Stimulated activated CD4-positive, alpha-beta T cell treated with anti-CD3 and anti-CD28 coated beads, Interleukin-2, amount 100 ng/mL, for 24 hours (primary cell): ENCODE data around the gene PRR12.

Experiments used
- DNase-seq, 2 donors: peaks; one replicate each; pipeline ENCODE4 v3.0.0-alpha.2; 2020

The PRR12 gene

DNA sequence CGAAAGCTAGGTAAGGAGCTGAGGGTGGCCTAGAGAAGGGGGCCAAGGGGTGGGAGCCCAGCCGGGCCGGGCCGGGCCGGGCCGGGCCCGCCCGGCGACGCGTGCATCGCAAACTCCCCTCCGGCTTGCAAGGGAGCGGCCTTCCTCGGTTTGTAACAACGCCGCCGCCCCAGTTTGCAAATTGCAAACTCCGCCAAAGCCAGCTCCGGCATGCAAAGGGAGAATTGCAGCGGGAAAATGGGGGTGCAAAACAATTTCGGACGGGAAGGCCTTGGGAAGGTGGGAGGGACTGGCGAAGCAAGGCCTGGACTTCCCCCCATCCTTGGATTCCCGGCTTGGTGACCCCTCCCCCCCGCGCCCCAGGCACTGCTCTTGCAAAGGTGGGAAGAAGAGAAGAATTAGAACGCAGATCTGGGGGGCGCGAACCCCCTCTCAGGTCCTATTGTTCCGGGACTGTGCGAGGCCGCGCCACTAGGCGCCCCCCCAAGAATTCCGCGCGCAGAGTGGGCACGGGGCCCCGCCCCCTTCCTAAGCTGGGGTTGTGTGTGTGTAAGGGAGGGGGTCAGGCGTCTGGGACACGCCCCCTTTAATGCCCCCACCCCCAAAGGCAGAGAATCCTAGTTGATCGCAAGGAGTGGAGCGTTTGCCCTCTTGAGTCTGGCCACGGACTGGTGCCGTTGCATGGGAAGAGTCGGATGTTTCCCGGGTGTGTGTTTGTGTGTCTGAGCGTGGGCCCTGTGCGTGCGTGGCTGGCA is 926 bp downstream of the PRR12 start:
- peak; percentile 55 to 58 for DNase-seq

DNA sequence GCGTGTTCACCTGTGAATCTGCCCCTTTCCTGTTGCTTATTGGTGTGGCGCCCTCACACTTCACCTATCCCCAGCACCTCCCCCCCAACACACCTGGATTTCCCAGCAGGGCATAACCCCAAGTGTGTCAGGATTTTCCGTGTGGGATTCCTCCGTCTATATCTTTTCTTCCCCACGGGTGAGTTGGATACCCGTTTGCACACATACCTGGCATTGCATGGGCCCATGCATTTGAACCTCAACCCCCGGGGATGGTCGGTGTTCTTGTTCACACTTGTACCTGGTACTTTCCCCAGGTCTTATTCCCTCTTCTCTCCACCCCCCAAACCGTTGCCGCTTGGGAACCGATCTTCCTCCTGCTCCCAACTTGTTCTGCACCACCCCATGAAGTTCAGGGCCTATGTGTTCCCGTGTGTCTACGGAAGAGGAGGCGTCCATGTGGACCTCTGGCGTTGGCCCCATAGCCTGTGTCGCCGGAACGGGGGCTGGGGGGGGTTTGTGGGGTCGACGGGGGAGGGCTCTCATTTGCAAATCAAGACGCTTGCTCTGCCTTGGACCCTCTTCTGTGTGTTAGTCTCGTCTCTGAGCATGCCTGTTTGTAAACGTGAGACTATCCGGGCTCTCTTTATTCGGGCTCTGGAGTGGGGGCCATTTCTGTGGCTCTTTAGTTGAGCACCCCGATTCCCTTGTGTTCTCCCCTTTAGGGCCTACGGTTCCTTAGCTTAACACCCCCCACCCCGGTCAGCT is 1.7 kb downstream of the PRR12 start:
- DNase-seq, result peak; percentile 22 to 36

DNA sequence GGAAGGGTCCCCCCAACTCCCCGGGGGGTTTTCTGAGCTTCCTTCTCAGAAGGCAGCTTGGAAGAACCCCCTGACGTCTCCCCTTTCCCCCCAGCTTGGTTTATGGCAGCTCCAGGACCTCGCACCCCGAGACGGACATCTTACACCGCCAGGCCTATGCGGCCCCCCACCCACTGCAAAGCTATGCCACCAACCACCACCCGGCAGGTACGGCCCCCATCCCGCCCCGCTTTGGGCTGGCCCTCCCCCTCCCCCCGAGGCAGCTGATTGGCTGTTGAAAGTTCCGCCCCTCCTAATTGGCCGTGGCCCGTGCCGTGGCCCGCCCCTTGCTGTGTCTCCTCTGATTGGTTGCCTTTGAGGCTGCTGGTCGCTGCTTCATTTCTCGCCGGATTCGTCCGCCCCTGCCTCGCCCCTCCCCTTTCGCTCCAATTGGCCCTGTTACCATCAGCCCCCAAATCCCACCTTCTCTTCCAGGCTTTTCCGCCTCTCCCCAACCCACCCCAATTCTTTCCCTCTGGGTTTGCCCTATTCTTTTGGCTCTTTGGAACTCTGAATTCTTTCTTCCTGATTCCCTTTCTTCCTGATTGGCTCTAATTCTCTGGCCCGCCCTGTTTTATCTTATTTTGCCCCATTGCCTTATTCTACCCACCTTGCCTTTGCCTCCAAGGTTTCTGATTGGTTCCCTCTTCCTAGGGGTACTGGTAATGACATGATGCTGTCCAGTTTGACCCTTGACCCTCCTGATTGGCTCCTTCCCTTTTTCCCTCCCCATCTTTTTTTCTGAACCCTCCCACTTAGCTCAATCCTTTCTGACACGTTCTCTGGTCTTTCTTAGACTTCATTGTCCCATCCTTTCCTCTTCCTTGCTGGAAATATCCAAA is 2.5 kb downstream of the PRR12 start:
- DNase-seq, result peak; percentile 94 to 95

DNA sequence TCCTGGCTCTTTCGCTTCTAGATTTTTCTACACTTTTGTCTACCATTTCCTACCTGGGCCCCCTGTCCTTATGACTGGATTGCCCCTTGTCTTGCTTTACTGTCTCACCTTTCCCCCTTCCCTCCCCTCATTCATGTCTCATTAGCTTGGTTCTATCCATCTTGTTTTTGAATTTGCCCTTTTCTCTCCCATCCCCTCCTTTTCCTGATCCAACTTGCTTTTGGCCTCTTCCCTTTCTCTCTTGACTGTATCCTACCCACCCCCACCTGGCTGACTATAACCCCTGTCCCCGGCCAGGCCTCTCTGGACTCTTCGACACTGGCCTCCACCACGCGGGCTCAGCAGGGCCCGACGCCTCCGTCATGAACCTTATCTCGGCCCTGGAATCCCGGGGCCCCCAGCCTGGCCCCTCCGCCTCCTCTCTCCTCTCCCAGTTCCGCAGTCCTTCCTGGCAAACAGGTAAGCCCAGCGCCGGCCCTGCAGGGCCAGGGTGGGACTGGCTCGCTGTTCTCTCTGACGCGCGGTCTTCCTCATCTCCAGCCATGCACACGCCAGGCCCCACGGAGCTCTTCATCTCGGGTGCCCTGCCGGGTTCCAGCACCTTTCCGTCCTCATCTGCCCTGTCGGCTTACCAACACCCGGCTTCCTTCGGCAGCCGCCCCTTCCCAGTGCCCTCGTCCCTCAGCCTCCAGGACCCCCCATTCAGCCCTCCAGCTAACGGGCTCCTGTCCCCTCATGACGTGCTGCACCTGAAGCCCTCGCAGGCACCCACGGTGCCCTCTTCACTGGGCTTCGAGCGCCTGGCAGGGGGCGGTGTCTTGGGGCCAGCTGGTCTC is 3.4 kb downstream of the PRR12 start:
- DNase-seq, result no peak

DNA sequence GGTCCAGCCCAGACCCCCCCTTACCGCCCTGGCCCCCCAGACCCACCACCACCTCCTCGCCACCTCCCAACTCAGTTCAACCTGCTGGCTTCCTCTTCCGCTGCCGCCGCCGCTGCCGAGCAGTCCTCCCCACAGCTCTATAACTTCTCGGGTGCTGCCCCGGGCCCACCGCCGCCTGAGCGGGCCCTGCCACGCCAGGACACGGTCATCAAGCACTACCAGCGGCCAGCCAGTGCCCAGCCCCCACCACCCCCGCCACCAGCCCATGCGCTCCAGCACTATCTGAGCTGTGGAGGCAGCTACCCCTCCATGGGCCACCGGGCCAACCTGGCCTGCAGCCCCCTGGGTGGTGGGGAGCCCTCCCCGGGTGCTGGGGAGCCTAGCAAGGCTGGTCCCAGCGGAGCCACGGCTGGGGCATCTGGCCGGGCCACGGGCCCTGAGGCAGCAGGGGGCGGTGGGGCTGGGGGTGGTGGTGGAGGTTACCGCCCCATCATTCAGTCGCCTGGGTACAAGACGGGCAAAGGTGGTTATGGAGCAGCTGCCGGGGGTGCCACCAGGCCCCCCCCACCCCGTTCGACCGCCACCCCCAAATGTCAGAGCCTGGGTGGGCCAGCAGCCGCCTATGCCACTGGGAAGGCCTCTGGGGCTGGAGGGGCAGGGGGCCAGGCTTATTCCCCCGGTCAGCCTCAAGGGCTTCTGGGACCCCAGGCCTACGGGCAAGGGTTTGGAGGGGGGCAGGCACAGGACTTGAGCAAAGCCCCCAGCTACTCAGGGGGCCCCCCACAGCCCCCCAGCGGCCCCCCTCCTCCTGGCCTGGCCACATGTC is 4.2 kb downstream of the PRR12 start:
- no peak for DNase-seq

DNA sequence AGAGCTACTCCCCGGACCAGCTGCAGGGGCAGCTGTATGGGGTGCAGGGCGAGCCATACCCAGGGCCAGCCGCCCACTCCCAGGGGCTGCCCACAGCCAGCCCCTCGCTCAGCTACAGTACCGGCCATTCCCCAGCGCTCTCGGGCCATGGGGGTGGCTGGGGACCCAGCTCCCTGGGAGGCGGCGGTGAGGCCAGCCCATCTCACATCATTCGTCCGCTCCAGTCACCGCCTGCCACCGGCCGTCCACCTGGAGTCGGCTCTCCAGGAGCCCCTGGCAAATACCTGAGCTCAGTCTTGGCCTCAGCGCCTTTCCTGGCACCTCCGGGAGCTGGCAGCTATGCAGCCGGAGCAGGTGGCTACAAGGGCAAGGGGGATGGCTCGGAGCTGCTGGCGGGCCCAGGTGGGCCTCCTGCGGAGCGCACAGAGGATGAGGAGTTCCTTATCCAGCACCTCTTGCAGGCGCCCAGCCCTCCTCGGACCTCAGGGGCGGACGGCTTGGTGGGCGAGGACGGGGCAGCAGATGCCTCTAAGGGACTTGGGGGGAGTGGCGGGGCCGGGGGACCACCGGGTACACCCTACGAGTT is 4.9 kb downstream of the PRR12 start:
- DNase-seq, result no peak

DNA sequence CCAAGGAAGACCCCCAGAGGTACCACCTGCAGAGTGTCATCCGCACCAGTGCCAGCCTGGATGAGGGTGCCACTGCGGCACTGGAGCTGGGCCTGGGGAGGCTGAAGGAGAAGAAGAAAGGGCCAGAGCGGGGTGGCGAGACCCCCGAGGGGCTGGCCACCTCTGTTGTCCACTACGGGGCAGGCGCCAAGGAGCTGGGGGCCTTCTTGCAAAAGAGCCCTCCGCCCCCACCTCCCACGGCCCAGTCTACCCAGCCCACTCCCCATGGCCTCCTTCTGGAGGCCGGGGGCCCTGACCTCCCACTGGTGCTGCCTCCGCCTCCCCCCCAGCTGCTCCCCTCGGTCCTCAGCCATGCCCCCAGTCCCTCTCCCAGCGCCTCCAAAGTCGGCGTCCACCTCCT is 5.4 kb downstream of the PRR12 start:
- DNase-seq, result no peak

DNA sequence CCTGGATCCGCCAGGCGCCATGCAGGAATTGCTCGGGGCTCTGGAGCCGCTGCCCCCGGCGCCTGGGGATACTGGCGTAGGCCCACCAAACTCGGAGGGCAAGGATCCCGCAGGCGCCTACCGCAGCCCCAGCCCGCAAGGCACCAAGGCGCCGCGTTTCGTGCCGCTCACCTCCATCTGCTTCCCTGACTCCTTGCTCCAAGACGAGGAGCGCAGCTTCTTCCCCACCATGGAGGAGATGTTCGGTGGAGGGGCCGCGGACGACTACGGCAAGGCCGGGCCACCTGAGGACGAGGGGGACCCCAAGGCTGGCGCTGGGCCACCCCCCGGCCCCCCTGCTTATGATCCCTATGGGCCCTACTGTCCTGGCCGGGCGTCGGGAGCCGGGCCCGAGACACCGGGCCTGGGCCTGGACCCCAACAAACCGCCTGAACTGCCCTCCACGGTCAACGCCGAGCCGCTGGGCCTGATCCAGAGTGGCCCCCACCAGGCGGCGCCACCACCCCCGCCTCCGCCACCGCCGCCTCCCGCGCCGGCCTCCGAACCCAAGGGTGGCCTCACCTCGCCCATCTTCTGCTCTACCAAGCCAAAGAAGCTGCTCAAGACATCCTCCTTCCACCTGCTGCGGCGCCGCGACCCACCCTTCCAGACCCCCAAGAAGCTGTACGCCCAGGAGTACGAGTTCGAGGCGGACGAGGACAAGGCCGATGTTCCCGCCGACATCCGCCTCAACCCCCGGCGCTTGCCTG is 6.1 kb downstream of the PRR12 start:
- DNase-seq, result no peak

DNA sequence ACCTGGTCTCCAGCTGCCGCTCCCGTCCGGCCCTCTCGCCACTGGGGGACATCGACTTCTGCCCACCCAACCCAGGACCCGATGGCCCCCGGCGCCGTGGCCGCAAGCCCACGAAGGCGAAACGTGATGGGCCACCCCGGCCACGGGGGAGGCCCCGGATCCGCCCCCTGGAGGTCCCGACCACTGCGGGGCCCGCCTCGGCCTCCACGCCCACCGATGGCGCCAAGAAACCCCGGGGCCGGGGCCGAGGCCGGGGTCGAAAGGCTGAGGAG is 6.7 kb downstream of the PRR12 start:
- no peak for DNase-seq

DNA sequence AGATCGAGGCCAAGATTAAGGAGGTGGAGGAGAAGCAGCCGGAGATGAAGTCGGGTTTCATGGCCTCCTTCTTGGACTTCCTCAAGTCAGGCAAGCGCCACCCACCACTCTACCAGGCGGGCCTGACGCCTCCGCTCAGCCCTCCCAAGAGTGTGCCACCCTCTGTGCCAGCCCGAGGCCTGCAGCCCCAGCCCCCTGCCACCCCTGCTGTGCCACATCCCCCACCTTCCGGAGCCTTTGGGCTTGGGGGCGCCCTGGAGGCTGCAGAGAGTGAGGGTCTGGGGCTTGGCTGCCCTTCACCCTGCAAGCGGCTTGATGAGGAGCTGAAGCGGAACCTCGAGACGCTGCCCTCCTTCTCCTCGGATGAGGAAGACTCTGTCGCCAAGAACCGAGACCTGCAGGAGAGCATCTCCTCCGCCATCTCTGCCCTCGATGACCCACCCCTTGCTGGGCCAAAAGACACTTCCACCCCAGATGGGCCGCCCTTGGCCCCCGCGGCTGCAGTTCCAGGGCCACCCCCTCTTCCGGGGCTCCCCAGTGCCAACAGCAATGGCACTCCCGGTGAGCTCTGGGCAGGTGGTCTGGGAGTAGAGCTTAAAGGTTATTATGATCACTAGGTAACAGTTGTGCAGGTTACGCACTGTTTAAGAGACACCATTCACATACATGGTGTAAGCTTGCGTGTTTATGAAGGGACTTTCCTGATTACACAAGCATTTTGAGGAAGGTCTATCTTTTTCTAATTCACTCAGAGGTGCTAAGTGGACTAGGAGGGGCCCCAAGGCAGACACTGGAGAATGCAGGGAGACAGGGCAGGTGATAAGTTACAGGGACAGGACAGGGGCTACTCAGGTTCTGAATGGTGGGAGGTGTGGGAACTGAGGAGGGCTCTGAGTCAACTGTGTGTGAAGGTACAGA is 8.7 kb downstream of the PRR12 start:
- no peak for DNase-seq

DNA sequence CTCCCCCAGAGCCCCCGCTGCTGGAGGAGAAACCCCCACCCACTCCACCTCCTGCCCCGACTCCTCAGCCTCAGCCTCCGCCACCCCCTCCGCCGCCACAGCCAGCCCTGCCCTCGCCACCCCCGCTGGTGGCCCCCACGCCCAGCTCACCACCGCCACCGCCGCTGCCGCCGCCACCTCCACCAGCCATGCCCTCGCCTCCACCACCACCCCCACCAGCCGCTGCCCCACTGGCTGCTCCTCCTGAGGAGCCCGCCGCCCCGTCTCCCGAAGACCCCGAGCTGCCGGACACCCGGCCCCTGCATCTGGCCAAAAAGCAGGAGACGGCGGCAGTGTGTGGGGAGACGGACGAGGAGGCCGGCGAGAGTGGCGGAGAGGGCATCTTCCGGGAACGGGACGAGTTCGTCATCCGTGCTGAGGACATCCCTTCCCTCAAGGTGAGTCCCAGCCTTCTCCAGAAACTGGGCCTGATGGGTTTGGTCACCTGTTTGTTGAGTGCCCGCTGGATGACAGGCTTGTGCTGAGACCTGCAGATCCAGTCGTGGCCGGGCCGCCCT is 10.6 kb downstream of the PRR12 start:
- no peak for DNase-seq

DNA sequence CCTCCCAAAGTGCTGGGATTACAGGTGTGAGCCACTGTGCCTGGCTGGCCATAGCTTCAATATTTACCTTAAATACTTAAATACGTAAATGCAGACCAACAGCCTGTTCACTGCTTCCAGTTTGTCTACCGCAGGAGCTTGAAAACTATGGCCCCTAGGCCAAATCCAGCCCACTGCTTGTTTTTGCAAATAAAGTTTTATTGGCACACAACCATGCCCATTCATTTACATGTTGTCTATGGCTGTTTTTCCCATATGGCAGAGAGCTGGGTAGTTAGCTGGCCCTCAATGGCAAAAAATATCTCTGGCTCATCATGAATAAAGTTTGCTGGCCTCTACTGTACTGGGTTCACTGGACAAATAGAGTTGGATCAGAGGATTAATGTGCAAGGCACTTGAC is 11.8 kb downstream of the PRR12 start:
- DNase-seq, result no peak

DNA sequence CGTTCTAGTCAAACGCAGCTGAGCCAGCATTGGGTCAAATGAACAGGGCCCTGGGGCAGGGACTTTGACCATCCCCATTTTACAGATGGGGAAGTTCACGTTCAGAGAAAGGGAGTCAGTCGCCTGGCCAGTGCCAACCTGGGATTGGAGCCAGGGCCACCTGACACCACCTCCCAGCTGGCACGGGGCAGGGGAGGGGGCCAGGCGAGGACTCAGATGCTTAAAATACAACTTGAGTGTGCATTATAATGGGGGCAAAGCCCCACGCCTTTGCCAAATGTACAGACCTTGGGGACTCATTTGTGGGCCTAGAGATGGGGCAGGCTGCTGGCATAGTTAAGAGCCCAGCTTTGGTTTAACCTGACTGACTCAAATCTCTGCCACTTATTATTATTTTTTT is 14.6 kb downstream of the PRR12 start:
- no peak for DNase-seq

DNA sequence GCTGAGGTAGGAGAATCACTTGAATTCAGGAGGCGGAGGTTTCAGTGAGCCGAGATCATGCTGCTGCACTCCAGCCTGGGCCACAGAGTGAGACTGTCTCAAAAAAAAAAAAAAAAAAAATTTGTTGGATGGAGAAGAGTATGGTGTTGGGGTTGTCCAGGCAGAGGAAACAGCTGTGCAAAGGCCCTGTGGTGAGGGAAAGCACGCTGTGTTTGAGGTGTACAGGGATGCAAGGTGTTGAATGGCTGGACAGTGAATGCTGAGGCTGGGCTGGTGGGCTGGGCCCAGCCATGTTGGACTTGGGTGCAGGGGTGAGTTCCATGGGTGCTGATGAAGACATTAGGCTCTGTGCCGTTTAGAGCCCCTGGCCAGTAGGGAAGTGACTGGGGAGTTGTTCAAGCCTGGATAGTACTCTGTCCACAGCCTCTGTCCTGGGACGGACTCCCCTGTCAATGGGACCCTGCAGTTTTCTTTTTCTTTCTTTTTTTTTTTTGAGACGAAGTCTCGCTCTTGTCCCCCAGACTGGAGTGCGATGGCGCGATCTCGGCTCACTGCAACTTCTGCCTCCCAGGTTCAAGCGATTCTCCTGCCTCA is 18.6 kb downstream of the PRR12 start:
- DNase-seq, result no peak

DNA sequence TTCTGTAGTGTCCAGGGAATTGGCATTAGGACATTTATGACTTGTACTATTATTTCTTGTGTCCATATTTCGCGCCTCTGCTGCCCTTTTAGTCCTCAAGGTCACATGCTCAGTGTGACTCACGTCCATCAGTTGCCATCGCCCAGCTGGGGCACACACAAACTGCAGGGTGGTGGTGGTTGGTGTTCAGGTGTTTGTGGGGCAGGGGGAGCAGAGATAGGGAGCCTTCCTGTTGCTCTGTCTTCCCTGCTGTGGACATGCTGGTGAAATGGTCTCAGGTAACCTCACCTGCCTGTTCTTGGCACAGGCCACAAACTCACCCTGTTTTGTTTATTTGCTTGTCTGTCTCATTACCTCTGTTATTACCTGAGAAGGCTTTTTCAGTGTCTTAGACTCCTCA is 22.4 kb downstream of the PRR12 start:
- no peak for DNase-seq

DNA sequence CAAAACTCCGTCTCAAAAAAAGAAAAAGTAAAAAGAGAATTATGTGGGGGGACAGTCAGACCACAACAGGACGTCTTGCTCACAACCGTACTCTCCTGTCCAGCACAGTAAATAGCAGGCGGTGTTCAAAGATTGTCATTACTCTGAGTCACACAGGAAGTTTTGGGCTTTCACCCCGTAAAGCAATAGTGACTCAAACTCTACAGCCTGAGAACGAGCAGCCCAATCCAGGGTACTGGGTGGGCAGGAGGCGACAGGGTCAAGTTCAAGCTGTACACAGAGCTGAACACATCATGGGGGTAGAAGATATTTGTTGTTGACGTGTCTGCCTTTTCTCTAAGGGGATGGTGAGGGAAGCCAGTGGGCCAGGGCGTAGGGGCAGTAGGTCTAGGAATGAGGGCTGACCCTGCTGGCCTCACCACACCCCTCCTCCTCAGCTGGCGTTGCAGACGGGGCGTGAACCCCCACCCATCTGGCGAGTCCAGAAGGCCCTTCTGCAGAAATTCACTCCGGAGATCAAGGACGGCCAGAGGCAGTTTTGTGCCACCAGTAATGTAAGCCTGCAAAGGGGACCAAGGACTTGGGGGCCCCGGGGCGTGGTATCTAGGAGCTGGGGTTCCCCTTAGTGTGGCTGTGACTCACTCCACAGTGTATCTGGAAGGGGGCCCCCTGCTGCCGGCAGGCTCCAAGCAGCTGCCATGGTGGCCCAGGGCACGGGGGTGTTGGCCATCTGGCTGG is 23.3 kb downstream of the PRR12 start:
- peak in 1 of 2 donors; percentile 25 for DNase-seq

DNA sequence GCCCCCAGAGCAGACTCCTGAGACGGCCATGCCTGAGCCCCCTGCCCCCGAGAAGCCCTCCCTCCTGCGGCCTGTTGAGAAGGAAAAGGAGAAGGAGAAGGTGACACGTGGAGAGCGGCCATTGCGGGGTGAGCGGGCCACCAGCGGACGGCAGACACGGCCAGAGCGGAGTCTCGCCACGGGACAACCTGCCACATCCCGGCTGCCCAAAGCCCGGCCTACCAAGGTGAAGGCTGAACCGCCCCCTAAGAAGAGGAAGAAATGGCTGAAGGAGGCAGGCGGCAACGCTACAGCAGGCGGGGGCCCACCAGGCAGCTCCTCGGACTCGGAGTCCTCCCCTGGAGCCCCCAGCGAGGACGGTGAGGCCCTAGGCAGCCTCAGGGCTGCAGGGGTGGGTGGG is 24.9 kb downstream of the PRR12 start:
- no peak for DNase-seq

DNA sequence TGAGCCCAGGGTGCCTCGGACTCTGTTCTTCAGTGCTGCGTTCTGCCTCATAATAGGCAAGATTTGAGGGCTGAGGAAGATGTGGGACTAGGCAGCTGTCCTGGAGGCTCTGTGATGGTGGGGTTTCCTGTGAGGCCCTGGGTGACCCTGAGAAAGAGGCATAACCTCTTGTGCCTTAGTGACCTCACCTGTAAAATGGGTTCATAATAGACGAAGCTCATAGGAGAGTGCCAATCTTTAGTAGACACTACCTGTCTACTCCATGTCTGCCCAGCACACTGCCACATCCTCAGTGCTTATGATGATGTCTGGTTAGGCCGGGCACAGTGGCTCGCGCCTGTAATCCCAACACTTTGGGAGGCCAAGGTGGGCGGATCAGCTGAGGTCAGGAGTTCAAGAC is 25.6 kb downstream of the PRR12 start:
- no peak for DNase-seq
